SU-DHL-6 (cell line): ENCODE results near the gene CUX1.

Source experiments
- EZH2phosphoT487 ChIP-seq: fragments of 200-600 bp; sonication (generic), shearing (Covaris generic); conservative IDR thresholded peaks from 2 replicates; pipeline ENCODE4 v1.6.1; 2018; ENCODE audit warnings: mild to moderate bottlenecking, antibody characterized with exemption, low read length, moderate library complexity, mixed read lengths
- TF ChIP-seq, protein P1 (sequence below): fragments of 200-600 bp; sonication (generic); IDR thresholded peaks from one replicate; pipeline ENCODE4 v1.5.1; 2017; ENCODE audit warnings: antibody characterized with exemption, mild to moderate bottlenecking, low read length, moderate library complexity; ENCODE audit not compliant: insufficient read depth, poor library complexity, severe bottlenecking

DNA sequence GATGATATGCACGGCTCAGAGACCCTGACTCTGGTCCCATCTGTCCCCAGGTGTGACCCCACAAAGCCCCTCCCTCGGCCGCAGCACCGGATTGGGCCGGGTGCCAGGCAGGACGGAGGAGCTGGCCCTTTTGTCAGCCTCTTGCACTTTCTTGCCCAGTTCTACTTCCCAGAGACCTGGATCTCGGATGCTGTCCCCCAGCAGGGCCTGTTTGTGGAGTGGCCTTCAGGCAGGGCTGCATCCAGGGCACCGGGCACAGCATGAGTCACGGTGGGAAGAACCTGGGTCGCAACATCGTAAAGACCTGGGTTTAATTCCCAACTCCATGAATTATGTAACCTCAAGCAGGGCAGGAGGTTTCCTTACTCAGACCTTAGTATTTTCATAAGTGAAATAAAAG lies 310.9 kb downstream of the CUX1 start:
- TF ChIP-seq, protein P1, sequence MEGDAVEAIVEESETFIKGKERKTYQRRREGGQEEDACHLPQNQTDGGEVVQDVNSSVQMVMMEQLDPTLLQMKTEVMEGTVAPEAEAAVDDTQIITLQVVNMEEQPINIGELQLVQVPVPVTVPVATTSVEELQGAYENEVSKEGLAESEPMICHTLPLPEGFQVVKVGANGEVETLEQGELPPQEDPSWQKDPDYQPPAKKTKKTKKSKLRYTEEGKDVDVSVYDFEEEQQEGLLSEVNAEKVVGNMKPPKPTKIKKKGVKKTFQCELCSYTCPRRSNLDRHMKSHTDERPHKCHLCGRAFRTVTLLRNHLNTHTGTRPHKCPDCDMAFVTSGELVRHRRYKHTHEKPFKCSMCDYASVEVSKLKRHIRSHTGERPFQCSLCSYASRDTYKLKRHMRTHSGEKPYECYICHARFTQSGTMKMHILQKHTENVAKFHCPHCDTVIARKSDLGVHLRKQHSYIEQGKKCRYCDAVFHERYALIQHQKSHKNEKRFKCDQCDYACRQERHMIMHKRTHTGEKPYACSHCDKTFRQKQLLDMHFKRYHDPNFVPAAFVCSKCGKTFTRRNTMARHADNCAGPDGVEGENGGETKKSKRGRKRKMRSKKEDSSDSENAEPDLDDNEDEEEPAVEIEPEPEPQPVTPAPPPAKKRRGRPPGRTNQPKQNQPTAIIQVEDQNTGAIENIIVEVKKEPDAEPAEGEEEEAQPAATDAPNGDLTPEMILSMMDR = no peak
- TF ChIP-seq EZH2phosphoT487 = no peak
